Measurements from ENCODE around the gene EDEM3. TPM values are rescaled to one million over a fixed set of nuclear protein-coding genes. Genes with fewer than 3 reads are reported as not detected.
A peak's percentile ranks its signal among the peaks of the same experiment; 100 is the strongest.

Gene EDEM3
- total RNA-seq, 2 donors from 2014 or later = 21.5 to 33.6 TPM

GRCh38 chr1:184664042-184664660, 90.5 kb downstream of the EDEM3 start:
- Mint-ChIP-seq H3K27ac (no peak overlapping the region), H3K4me3 (peak overlapping the region; percentile 43), H3K36me3 (no peaks in the 10 kb centered on the region), H3K4me1 (ENCODE audit: low read depth in 2 of 2) (peaks cover 5 to 10% of the 10 kb centered on the region in 2 donors), H3K27me3 (peaks cover 12 to 15% of the 10 kb centered on the region in 2 donors), H3K9me3 (no peaks in the 10 kb centered on the region)
- ATAC-seq (peak; percentile 75 to 81), DNase-seq (ENCODE audit: low spot score) (peak; percentile 67)

DNA sequence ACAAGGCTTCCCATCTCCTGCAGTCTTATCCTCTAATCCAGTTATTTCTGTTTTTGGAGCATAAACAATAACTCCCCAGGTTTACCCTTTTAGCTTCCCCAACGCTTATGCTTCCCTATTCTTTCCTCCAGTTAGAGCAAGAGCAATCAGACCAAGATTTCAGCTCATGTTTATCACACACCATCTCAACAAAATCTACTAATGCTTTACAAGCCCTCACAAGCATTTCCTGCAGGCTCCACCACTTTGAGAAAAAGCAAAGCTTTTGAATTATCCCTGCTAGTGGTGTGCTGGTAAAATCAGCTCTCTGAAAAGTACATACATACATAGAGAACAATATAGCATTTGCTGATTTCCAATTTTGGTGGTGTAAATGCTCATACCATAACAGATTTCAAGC, 92.9 kb downstream of the EDEM3 start:
- Mint-ChIP-seq H3K4me3 (no peak overlapping the region), H3K36me3 (no peaks in the 10 kb centered on the region), H3K27ac (no peak overlapping the region), H3K9me3 (no peaks in the 10 kb centered on the region), H3K4me1 (ENCODE audit: low read depth in 2 of 2) (peaks cover 5 to 10% of the 10 kb centered on the region in 2 donors), H3K27me3 (peaks cover 12 to 13% of the 10 kb centered on the region in 2 donors)
- DNase-seq (ENCODE audit: low spot score) (no peak), ATAC-seq (no peak)

GRCh38 chr1:184660462-184661191, 94.0 kb downstream of the EDEM3 start:
- H3K27ac Mint-ChIP-seq = no peak overlapping the region
- no peaks in the 10 kb centered on the region for H3K36me3 Mint-ChIP-seq
- DNase-seq (ENCODE audit: low spot score) (no peak), ATAC-seq (peak in 1 of 2 donors; percentile 24)
- H3K27me3 Mint-ChIP-seq = peaks cover 8 to 12% of the 10 kb centered on the region in 2 donors
- H3K9me3 Mint-ChIP-seq = no peaks in the 10 kb centered on the region
- H3K4me3 Mint-ChIP-seq = no peak overlapping the region
- peaks cover 5 to 10% of the 10 kb centered on the region in 2 donors for H3K4me1 Mint-ChIP-seq (ENCODE audit: low read depth in 2 of 2)

GRCh38 chr1:184658055-184658454, 96.6 kb downstream of the EDEM3 start:
- Mint-ChIP-seq H3K9me3 (no peaks in the 10 kb centered on the region), H3K4me3 (no peak overlapping the region), H3K36me3 (no peaks in the 10 kb centered on the region), H3K27ac (no peak overlapping the region), H3K4me1 (ENCODE audit: low read depth in 2 of 2) (peaks cover 5 to 7% of the 10 kb centered on the region in 2 donors), H3K27me3 (peaks cover 6 to 9% of the 10 kb centered on the region in 2 donors)
- ATAC-seq = no peak
- DNase-seq (ENCODE audit: low spot score) = no peak

- ATAC-seq (no peak), DNase-seq (ENCODE audit: low spot score) (no peak)
- Mint-ChIP-seq H3K27me3 (peaks cover 15 to 21% of the 10 kb centered on the region in 2 donors), H3K36me3 (no peaks in the 10 kb centered on the region), H3K4me3 (no peak overlapping the region), H3K4me1 (ENCODE audit: low read depth in 2 of 2) (no peaks in the 10 kb centered on the region), H3K9me3 (no peaks in the 10 kb centered on the region), H3K27ac (no peak overlapping the region)
These were observed 98.4 kb downstream of the EDEM3 start for GRCh38 chr1:184656221-184656620.

GRCh38 chr1:184655185-184655584, 99.5 kb downstream of the EDEM3 start:
- H3K36me3 Mint-ChIP-seq = no peaks in the 10 kb centered on the region

DNA sequence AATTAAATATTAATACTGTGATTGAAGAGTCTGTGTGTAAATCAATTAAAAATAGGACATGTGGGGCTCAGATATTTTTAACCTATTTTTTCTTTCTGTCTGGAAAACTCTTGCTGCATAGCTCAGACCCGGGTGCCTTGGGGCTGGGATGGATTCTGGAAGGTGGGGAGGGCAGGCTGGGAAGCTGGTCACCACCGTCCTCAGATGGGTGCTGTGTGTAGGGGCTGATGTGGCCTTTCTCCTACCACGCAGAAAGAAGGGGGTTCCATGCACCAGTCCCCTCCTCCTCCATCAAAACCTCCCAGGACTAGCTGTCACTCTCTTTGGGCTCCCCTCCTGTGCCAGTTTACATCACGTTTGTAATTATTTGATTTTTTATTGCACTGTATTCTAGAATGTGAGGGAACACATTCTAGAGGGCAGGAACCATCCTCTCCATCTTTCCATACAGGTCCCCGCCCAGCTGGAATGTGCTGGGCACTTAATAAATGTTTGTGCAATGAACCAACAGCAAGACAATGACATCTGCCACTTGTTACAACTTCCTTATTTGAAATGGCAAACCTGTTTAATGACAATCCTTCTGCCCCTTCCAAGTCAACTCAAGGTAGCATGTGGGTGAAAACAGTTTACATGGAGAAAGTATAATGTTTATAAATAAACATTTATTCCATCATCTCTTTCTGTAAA, 104.3 kb downstream of the EDEM3 start:
- ATAC-seq = no peak
- Mint-ChIP-seq H3K4me3 (no peak overlapping the region), H3K4me1 (ENCODE audit: low read depth in 2 of 2) (peaks cover 0 to 4% of the 10 kb centered on the region in 2 donors), H3K27ac (no peak overlapping the region), H3K27me3 (peaks cover 21 to 30% of the 10 kb centered on the region in 2 donors), H3K36me3 (no peaks in the 10 kb centered on the region), H3K9me3 (no peaks in the 10 kb centered on the region)
- no peak for DNase-seq (ENCODE audit: low spot score)

More at GRCh38 chr1:184655185-184655584, 99.5 kb downstream of the EDEM3 start:
- ATAC-seq = no peak
- Mint-ChIP-seq H3K4me1 (ENCODE audit: low read depth in 2 of 2) (no peaks in the 10 kb centered on the region), H3K9me3 (no peaks in the 10 kb centered on the region), H3K27ac (no peak overlapping the region), H3K27me3 (peaks cover 18 to 28% of the 10 kb centered on the region in 2 donors), H3K4me3 (no peak overlapping the region)
- no peak for DNase-seq (ENCODE audit: low spot score)

DNA sequence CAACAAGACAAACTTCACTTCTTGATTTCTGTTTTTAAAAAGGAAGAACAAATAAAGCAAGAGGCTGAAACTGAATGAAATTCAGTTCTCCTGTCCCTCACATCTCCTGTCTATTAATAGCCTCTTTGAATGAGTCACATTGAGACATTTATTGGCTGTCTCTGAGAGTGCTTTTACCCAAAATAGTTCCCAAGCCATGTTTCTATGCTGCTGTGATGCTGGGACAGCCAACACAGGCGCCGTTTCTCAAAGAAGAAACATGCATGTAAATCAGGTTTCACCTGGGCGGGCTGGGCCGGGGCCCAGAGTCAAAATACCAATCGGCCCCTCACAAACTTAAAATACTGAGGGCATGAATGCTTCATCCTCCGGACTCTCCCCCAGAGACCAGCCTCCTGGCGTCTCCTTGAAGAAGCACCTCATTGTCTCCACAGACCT, 105.2 kb downstream of the EDEM3 start:
- peaks cover 0 to 4% of the 10 kb centered on the region in 2 donors for H3K4me1 Mint-ChIP-seq (ENCODE audit: low read depth in 2 of 2)
- no peak overlapping the region for H3K4me3 Mint-ChIP-seq
- no peaks in the 10 kb centered on the region for H3K36me3 Mint-ChIP-seq
- peaks cover 18 to 30% of the 10 kb centered on the region in 2 donors for H3K27me3 Mint-ChIP-seq
- DNase-seq (ENCODE audit: low spot score) (no peak), ATAC-seq (no peak)
- H3K27ac Mint-ChIP-seq = no peak overlapping the region
- no peaks in the 10 kb centered on the region for H3K9me3 Mint-ChIP-seq

DNA sequence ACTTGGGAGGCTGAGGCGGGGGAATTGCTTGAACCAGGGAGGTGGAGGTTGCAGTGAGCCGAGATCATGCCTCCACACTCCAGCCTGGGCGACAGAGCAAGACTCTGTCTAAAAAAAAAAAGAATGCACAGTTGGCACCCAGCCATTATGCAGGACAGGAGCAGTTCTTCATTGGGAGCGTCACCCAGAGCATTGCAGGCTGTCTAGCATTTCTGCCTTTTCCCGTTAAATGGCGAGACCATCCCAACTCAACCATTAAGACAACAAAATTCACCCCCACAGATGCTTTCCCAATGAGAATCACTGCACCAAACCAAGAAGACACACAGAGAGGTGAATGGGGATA, 105.8 kb downstream of the EDEM3 start:
- H3K4me3 Mint-ChIP-seq = no peak overlapping the region
- ATAC-seq (no peak), DNase-seq (ENCODE audit: low spot score) (no peak)
- peaks cover 13 to 25% of the 10 kb centered on the region in 2 donors for H3K27me3 Mint-ChIP-seq
- no peaks in the 10 kb centered on the region for H3K9me3 Mint-ChIP-seq
- no peaks in the 10 kb centered on the region for H3K36me3 Mint-ChIP-seq
- H3K4me1 Mint-ChIP-seq (ENCODE audit: low read depth in 2 of 2) = peaks cover 0 to 4% of the 10 kb centered on the region in 2 donors
- no peak overlapping the region for H3K27ac Mint-ChIP-seq

- no peak overlapping the region for H3K4me3 Mint-ChIP-seq
- DNase-seq (ENCODE audit: low spot score) (no peak), ATAC-seq (no peak)
- H3K4me1 Mint-ChIP-seq (ENCODE audit: low read depth in 2 of 2) = peaks cover 0 to 4% of the 10 kb centered on the region in 2 donors
- H3K9me3 Mint-ChIP-seq = no peaks in the 10 kb centered on the region
- H3K27me3 Mint-ChIP-seq = peaks cover 12 to 24% of the 10 kb centered on the region in 2 donors
- no peak overlapping the region for H3K27ac Mint-ChIP-seq
- H3K36me3 Mint-ChIP-seq = no peaks in the 10 kb centered on the region
These were observed 106.3 kb downstream of the EDEM3 start for GRCh38 chr1:184648160-184648855.

DNA sequence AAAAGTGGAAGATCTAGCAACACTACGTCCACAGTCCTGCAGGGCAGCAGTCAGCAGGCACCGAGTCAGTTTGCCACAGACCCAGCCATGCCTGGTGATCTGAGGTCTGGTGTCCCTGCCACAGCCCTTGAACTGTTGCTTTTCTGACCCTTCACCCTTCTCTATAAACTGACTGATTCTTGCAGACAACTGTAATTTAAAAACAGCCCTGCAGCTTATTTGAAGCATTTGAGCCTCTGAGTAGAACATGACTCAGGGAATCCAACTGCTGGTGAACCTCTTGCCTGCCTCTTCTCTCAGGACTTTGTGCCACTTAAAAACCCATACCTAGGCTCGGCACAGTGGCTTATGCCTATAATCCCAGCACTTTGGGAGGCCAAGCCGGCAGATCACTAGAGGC, 107.2 kb downstream of the EDEM3 start:
- peak in 1 of 2 donors; percentile 20 for ATAC-seq
- no peaks in the 10 kb centered on the region for H3K9me3 Mint-ChIP-seq
- H3K4me3 Mint-ChIP-seq = no peak overlapping the region
- DNase-seq (ENCODE audit: low spot score) = no peak
- peaks cover 8 to 18% of the 10 kb centered on the region in 2 donors for H3K27me3 Mint-ChIP-seq
- peaks cover 0 to 4% of the 10 kb centered on the region in 2 donors for H3K4me1 Mint-ChIP-seq (ENCODE audit: low read depth in 2 of 2)
- H3K36me3 Mint-ChIP-seq = no peaks in the 10 kb centered on the region
- H3K27ac Mint-ChIP-seq = no peak overlapping the region

DNA sequence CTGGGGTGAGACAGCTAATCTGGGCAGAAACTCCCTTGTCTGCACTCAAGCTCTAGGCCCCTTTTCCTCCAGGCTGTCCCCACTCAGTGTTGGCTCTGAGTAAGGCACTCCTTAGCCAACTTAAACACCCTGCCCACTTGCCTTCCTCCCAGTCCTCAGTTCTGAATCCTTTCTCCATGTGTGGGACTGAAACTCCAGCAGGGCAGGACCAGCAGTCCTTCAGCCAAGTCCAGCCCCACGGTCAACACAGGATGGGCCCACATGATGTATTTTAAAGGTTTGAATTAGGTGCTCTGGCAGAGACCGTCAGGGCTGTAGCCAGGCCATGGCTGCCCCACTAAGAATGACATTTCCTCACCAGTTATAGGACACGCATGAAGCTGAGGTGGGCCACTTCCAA, 107.8 kb downstream of the EDEM3 start:
- no peaks in the 10 kb centered on the region for H3K36me3 Mint-ChIP-seq
- H3K4me3 Mint-ChIP-seq = no peak overlapping the region
- H3K4me1 Mint-ChIP-seq (ENCODE audit: low read depth in 2 of 2) = peaks cover 0 to 4% of the 10 kb centered on the region in 2 donors
- ATAC-seq = peak in 1 of 2 donors; percentile 6
- H3K27me3 Mint-ChIP-seq = peaks cover 8 to 14% of the 10 kb centered on the region in 2 donors
- no peak for DNase-seq (ENCODE audit: low spot score)
- H3K27ac Mint-ChIP-seq = no peak overlapping the region
- no peaks in the 10 kb centered on the region for H3K9me3 Mint-ChIP-seq

GRCh38 chr1:184646178-184646701, 108.4 kb downstream of the EDEM3 start:
- Mint-ChIP-seq H3K27me3 (peaks cover 6 to 8% of the 10 kb centered on the region in 2 donors), H3K4me1 (ENCODE audit: low read depth in 2 of 2) (peaks cover 0 to 4% of the 10 kb centered on the region in 2 donors), H3K4me3 (no peak overlapping the region), H3K36me3 (no peaks in the 10 kb centered on the region), H3K27ac (no peak overlapping the region), H3K9me3 (no peaks in the 10 kb centered on the region)
- ATAC-seq (no peak), DNase-seq (ENCODE audit: low spot score) (no peak)
